SK-N-SH (cell line): Measurements from ENCODE around the gene SLAMF9. TPM values are rescaled to one million over a fixed set of nuclear protein-coding genes. Genes with fewer than 3 reads are reported as not detected.

ENCODE experiments used
- CTCF ChIA-PET: fragments of 300-600, 350-600 bp; formaldehyde crosslinking; extraction: SDS; loops from one replicate; lab custom pipeline; 2021; lab: Yijun Ruan, JAX
- POLR2A ChIA-PET: fragments of 350-600 bp; sonication (Branson Sonifier 250); formaldehyde crosslinking; extraction: SDS; loops from one replicate; lab custom pipeline; 2020; ENCODE audit warnings: antibody characterized with exemption, inconsistent platforms; lab: Yijun Ruan, JAX
- DNase-seq: peaks from one replicate; pipeline ENCODE4 v3.0.0; 2012
- H2AFZ ChIP-seq: fragments of 200-600 bp; sonication (generic); 2 replicates; pipeline ENCODE4 v1.8.1; 2016; ENCODE audit warnings: antibody characterized with exemption, mild to moderate bottlenecking, low read depth
- H3F3A ChIP-seq: fragments of 200-600 bp; sonication (generic); replicated peaks from 2 replicates; pipeline ENCODE3; 2016; ENCODE audit warnings: antibody characterized with exemption, mild to moderate bottlenecking; ENCODE audit not compliant: insufficient read depth
- H3K27ac ChIP-seq, 2 experiments: fragments of 200-500 bp in 1 of 2; fragments of 200-600 bp in 1 of 2; sonication (Bioruptor generic) in 1 of 2; sonication (generic), shearing (Covaris generic) in 1 of 2; 2 replicates each; pipeline versions ENCODE4 v1.5.1 to v1.6.1; 2014 to 2016; ENCODE audit warnings: low read depth in 2 of 2, inconsistent platforms in 1 of 2, low read length in 1 of 2, mild to moderate bottlenecking in 1 of 2, mixed read lengths in 1 of 2
- H3K27me3 ChIP-seq: fragments of 200-600 bp; sonication (generic), shearing (Covaris generic); 2 replicates; pipeline ENCODE4 v1.6.1; 2016; ENCODE audit warnings: mixed run types; ENCODE audit not compliant: insufficient read depth
- H3K36me3 ChIP-seq, 2 experiments: fragments of 200-500 bp in 1 of 2; fragments of 200-600 bp in 1 of 2; sonication (Bioruptor generic) in 1 of 2; sonication (generic) in 1 of 2; replicated peaks in 1 of 2; 2 replicates each; pipeline versions ENCODE3 to v1.5.1; 2014 to 2016; ENCODE audit warnings: low read length in 1 of 2, mild to moderate bottlenecking in 1 of 2; ENCODE audit not compliant: insufficient read depth in 2 of 2, control insufficient read depth in 1 of 2
- H3K4me1 ChIP-seq, 2 experiments: fragments of 200-500 bp in 1 of 2; fragments of 200-600 bp in 1 of 2; sonication (Bioruptor generic) in 1 of 2; sonication (generic), shearing (Covaris generic) in 1 of 2; 2 replicates each; pipeline versions ENCODE4 v1.5.1 to v1.6.1; 2014 to 2016; ENCODE audit warnings: low read depth in 1 of 2, low read length in 1 of 2, mixed run types in 1 of 2; ENCODE audit not compliant: insufficient read depth in 2 of 2, control insufficient read depth in 1 of 2
- H3K4me2 ChIP-seq: fragments of 200-600 bp; sonication (generic), shearing (Covaris generic); 2 replicates; pipeline ENCODE4 v1.6.1; 2017; ENCODE audit warnings: mixed run types
- H3K4me3 ChIP-seq, 2 experiments: fragments of 200-500 bp in 1 of 2; fragments of 200-600 bp in 1 of 2; sonication (Bioruptor generic) in 1 of 2; sonication (generic), shearing (Covaris generic) in 1 of 2; 2 replicates each; pipeline versions ENCODE4 v1.5.1 to v1.8.1; 2014 to 2016; ENCODE audit warnings: low read depth in 2 of 2, inconsistent platforms in 1 of 2, low read length in 1 of 2, mild to moderate bottlenecking in 1 of 2, mixed read lengths in 1 of 2, moderate library complexity in 1 of 2
- H3K79me2 ChIP-seq: fragments of 200-600 bp; sonication (generic); 2 replicates; pipeline ENCODE4 v1.8.1; 2017; ENCODE audit warnings: mild to moderate bottlenecking; ENCODE audit not compliant: insufficient read depth
- H3K9ac ChIP-seq: fragments of 200-600 bp; sonication (generic); 2 replicates; pipeline ENCODE4 v1.6.1; 2017; ENCODE audit warnings: mixed run types
- H3K9me2 ChIP-seq: fragments of 200-600 bp; sonication (generic); 2 replicates; pipeline ENCODE4 v1.6.1; 2017; ENCODE audit warnings: mixed run types
- H3K9me3 ChIP-seq: fragments of 200-600 bp; sonication (generic); 2 replicates; pipeline ENCODE4 v1.6.1; 2017; ENCODE audit warnings: mixed run types, mild to moderate bottlenecking, moderate library complexity
- H4K20me1 ChIP-seq: fragments of 200-600 bp; sonication (generic); 2 replicates; pipeline ENCODE4 v1.6.1; 2017; ENCODE audit warnings: mild to moderate bottlenecking, mixed run types; ENCODE audit not compliant: insufficient read depth
- CHD2 ChIP-seq: fragments of 150-350 bp; IDR thresholded peaks from 2 replicates; pipeline ENCODE4 v1.6.1; 2018; ENCODE audit warnings: low read length; ENCODE audit not compliant: partially characterized antibody
- CTCF ChIP-seq: fragments of 200-600 bp; sonication (generic); IDR thresholded peaks from 2 replicates; pipeline ENCODE4 v1.6.1; 2017; ENCODE audit warnings: antibody characterized with exemption, mild to moderate bottlenecking, moderate library complexity
- EP300 ChIP-seq, 2 experiments: IDR thresholded peaks; 2 replicates each; pipeline versions ENCODE4 v1.4.0 to v1.6.1; 2012; ENCODE audit warnings: borderline replicate concordance in 1 of 2, low read depth in 1 of 2, low read length in 1 of 2
- EZH2phosphoT487 ChIP-seq: fragments of 200-600 bp; sonication (generic); IDR thresholded peaks from 2 replicates; pipeline ENCODE4 v1.6.1; 2017; ENCODE audit warnings: low read depth, mixed run types, mild to moderate bottlenecking, antibody characterized with exemption, moderate library complexity, borderline replicate concordance
- FOXJ3 ChIP-seq: sonication (generic); formaldehyde crosslinking; IDR thresholded peaks from 2 replicates; pipeline ENCODE4 v1.5.1; 2020; ENCODE audit warnings: mild to moderate bottlenecking, missing genetic modification reagents
- FOXM1 ChIP-seq: IDR thresholded peaks from 2 replicates; pipeline ENCODE4 v1.4.0; 2012; ENCODE audit warnings: low read depth, mild to moderate bottlenecking
- GATA2 ChIP-seq: sonication (generic); formaldehyde crosslinking; IDR thresholded peaks from 2 replicates; pipeline ENCODE4 v1.5.0; 2020; ENCODE audit warnings: mild to moderate bottlenecking, missing genetic modification reagents
- IRF3 ChIP-seq: fragments of 150-350 bp; IDR thresholded peaks from 2 replicates; pipeline ENCODE4 v1.6.1; 2016; ENCODE audit warnings: mild to moderate bottlenecking, low read depth, low read length
- JUND ChIP-seq: IDR thresholded peaks from 2 replicates; pipeline ENCODE4 v1.4.0; 2012
- MAX ChIP-seq: IDR thresholded peaks from 2 replicates; pipeline ENCODE4 v1.4.0; 2012; ENCODE audit warnings: low read depth
- MEF2A ChIP-seq: IDR thresholded peaks from 2 replicates; pipeline ENCODE4 v1.4.0; 2012; ENCODE audit warnings: low read depth, borderline replicate concordance
- MXI1 ChIP-seq: IDR thresholded peaks from 2 replicates; pipeline ENCODE4 v1.6.1; 2012; ENCODE audit warnings: mild to moderate bottlenecking, low read depth, low read length, improper control_type of control experiment
- NFIC ChIP-seq: IDR thresholded peaks from 2 replicates; pipeline ENCODE4 v1.4.0; 2012; ENCODE audit warnings: borderline replicate concordance
- PBX3 ChIP-seq: IDR thresholded peaks from 2 replicates; pipeline ENCODE4; 2012
- POLR2AphosphoS5 ChIP-seq: IDR thresholded peaks from 2 replicates; pipeline ENCODE4 v1.6.1; 2012; ENCODE audit warnings: low read depth, low read length
- RCOR1 ChIP-seq: fragments of 150-350 bp; IDR thresholded peaks from 2 replicates; pipeline ENCODE4 v1.6.1; 2017; ENCODE audit warnings: antibody characterized with exemption, low read length
- RFX5 ChIP-seq: IDR thresholded peaks from 2 replicates; pipeline ENCODE4 v1.6.1; 2012; ENCODE audit warnings: mild to moderate bottlenecking, improper control_type of control experiment, low read length
- RXRA ChIP-seq: IDR thresholded peaks from 2 replicates; pipeline ENCODE4 v1.4.0; 2012; ENCODE audit warnings: low read depth, mild to moderate bottlenecking, borderline replicate concordance
- SIN3A ChIP-seq: IDR thresholded peaks from 2 replicates; pipeline ENCODE4 v1.6.1; 2012; ENCODE audit warnings: low read depth, mild to moderate bottlenecking, low read length, moderate library complexity, borderline replicate concordance
- TAF1 ChIP-seq: IDR thresholded peaks from 2 replicates; pipeline ENCODE4 v1.6.1; 2012; ENCODE audit warnings: low read depth, mild to moderate bottlenecking, low read length, moderate library complexity, borderline replicate concordance
- USF1 ChIP-seq: IDR thresholded peaks from 2 replicates; pipeline ENCODE4 v1.4.0; 2012; ENCODE audit warnings: low read depth, borderline replicate concordance
- YY1 ChIP-seq: IDR thresholded peaks from 2 replicates; pipeline ENCODE4 v1.4.0; 2012; ENCODE audit warnings: low read depth, mild to moderate bottlenecking
- WGBS: methylation state at CpG from one replicate; pipeline ENCODE4 v1.1.6; 2017; ENCODE audit warnings: low lambda C conversion rate; 5-methylcytosine and 5-hydroxymethylcytosine counted together
- polyA plus RNA-seq, 3 experiments: library from polyadenylated mRNA; depleted of rRNA; stranded (reverse); fragments of >200 nt; gene quantifications; 2 replicates each; pipeline ENCODE4 v1.2.3, GENCODE V29; 2012

Gene SLAMF9
- polyA plus RNA-seq, 1 of the 3 experiments (the other 2 are of a cell fraction) = 0.12 TPM

- 61% methylated on average over 3 of the region's 3 CpGs for WGBS
- Histone ChIP-seq H3K9ac (no peak overlapping the region), H3K4me2 (no peak overlapping the region), H3K4me1 (no peaks in the 10 kb centered on the region), H3K27me3 (no peaks in the 10 kb centered on the region), H3K9me2 (no peaks in the 10 kb centered on the region), H4K20me1 (no peaks in the 10 kb centered on the region), H3K4me3 (no peak overlapping the region), H3K27ac (no peak overlapping the region), H3K79me2 (no peaks in the 10 kb centered on the region)
- ChIA-PET CTCF (interaction anchor here (3.7 to 13.1 kb wide), 3 partner anchors 10 to 51 kb away, joined by 18 to 100 read pairs (median 20); partner anchors contain the start of gene IGSF9), POLR2A (no interaction called here)
- TF ChIP-seq NFIC (no peak), IRF3 (no peak), MXI1 (no peak), EP300 (IDR thresholded peaks at IDR 0.05; ENCODE audit: borderline replicate concordance in 1 of 2, low read depth in 1 of 2, low read length in 1 of 2) (no peak), RXRA (no peak), SIN3A (no peak), CHD2 (no peak), GATA2 (no peak), EZH2phosphoT487 (no peak), YY1 (no peak), TAF1 (no peak), POLR2AphosphoS5 (no peak), JUND (no peak), FOXJ3 (no peak), CTCF (no peak)
- TF ChIP-seq, all 33 proteins: peak for 0
- H3F3A ChIP-seq = no peaks in the 10 kb centered on the region
- no peak overlapping the region for H2AFZ ChIP-seq
- H3K36me3 ChIP-seq = no peaks in the 10 kb centered on the region
- no peaks in the 10 kb centered on the region for H3K9me3 ChIP-seq
- DNase-seq = no peak
Observed at GRCh38 chr1:159955456-159955855, 1.4 kb upstream of the SLAMF9 start.

- Histone ChIP-seq H3F3A (no peaks in the 10 kb centered on the region), H4K20me1 (no peaks in the 10 kb centered on the region), H3K4me1 (no peaks in the 10 kb centered on the region), H3K9me3 (no peaks in the 10 kb centered on the region), H3K79me2 (no peaks in the 10 kb centered on the region), H3K4me2 (no peak overlapping the region), H3K9me2 (no peaks in the 10 kb centered on the region), H3K4me3 (no peak overlapping the region), H3K9ac (no peak overlapping the region), H3K27ac (no peak overlapping the region), H2AFZ (no peak overlapping the region), H3K27me3 (no peaks in the 10 kb centered on the region; the same call in 1 of the 2 replicates), H3K36me3 (no peaks in the 10 kb centered on the region)
- ChIA-PET POLR2A (no interaction called here), CTCF (interaction anchor here (0.9 to 13.1 kb wide), 7 partner anchors 16 to 154 kb away, joined by 3 to 100 read pairs (median 4); no protein-coding TSS in a partner anchor)
- 55% methylated on average over 5 of the region's 5 CpGs for WGBS
- DNase-seq = no peak
- TF ChIP-seq MAX (no peak), CHD2 (no peak), RFX5 (no peak), USF1 (no peak), MEF2A (no peak), YY1 (no peak), PBX3 (no peak), SIN3A (no peak), FOXM1 (no peak), CTCF (no peak), RCOR1 (no peak)
Observed at GRCh38 chr1:159952932-159953331, 1.1 kb downstream of the SLAMF9 start.
